ENCODE results near the gene HDAC3. TPM values are rescaled to one million over a fixed set of nuclear protein-coding genes. Genes with fewer than 3 reads are reported as not detected.

HDAC3 gene
- 39.8 TPM for total RNA-seq
- polyA plus RNA-seq (ENCODE audit: insufficient read depth in 1 of 8, insufficient read length in 8 of 8, low replicate concordance in 1 of 8): 10 to 100 TPM; 42.3 to 62.2 (median 55.6) TPM
- long read RNA-seq, donor 1, partial matches to known transcripts: 0 of 5 reads
- long read RNA-seq, donor 1, other reads (novel, unspliced or antisense): 0 of 5 reads
- long read RNA-seq, donor 2, transcript HDAC3-201 (15 exons, 1,959 nt): major isoform, 5 of 5 reads
- long read RNA-seq, donor 2, partial matches to known transcripts: 0 of 5 reads
- long read RNA-seq, donor 2, other reads (novel, unspliced or antisense): 0 of 5 reads
- long read RNA-seq, donor 3, transcript HDAC3-201 (15 exons, 1,959 nt): major isoform, 7 of 10 reads
- long read RNA-seq, donor 3, partial matches to known transcripts: 0 of 10 reads
- long read RNA-seq, donor 3, other reads (novel, unspliced or antisense): 0 of 10 reads
- long read RNA-seq, donor 4, partial matches to known transcripts: 0 of 5 reads
- long read RNA-seq, donor 4, other reads (novel, unspliced or antisense): 0 of 5 reads
- long read RNA-seq, donor 5, transcript HDAC3-201 (15 exons, 1,959 nt): major isoform, 12 of 27 reads
- long read RNA-seq, donor 5, partial matches to known transcripts: 15 of 27 reads
- long read RNA-seq, donor 5, other reads (novel, unspliced or antisense): 0 of 27 reads
- long read RNA-seq, donor 6, transcript HDAC3-213 (2 exons, 830 nt): minor isoform, 5 of 22 reads
- long read RNA-seq, donor 6, transcript HDAC3-201 (15 exons, 1,959 nt): major isoform, 16 of 22 reads
- long read RNA-seq, donor 6, partial matches to known transcripts: 0 of 22 reads
- long read RNA-seq, donor 6, other reads (novel, unspliced or antisense): 0 of 22 reads
- long read RNA-seq, donor 7, transcript HDAC3-201 (15 exons, 1,959 nt): major isoform, 9 of 9 reads
- long read RNA-seq, donor 7, partial matches to known transcripts: 0 of 9 reads
- long read RNA-seq, donor 7, other reads (novel, unspliced or antisense): 0 of 9 reads
- long read RNA-seq, donor 8, transcript HDAC3-201 (15 exons, 1,959 nt): major isoform, 9 of 9 reads
- long read RNA-seq, donor 8, partial matches to known transcripts: 0 of 9 reads
- long read RNA-seq, donor 8, other reads (novel, unspliced or antisense): 0 of 9 reads
- long read RNA-seq, donor 9, transcript HDAC3-201 (15 exons, 1,959 nt): major isoform, 6 of 7 reads
- long read RNA-seq, donor 9, partial matches to known transcripts: 0 of 7 reads
- long read RNA-seq, donor 9, other reads (novel, unspliced or antisense): 0 of 7 reads
- long read RNA-seq, donor 10, transcript HDAC3-201 (15 exons, 1,959 nt): major isoform, 14 of 23 reads
- long read RNA-seq, donor 10, partial matches to known transcripts: 5 of 23 reads
- long read RNA-seq, donor 10, other reads (novel, unspliced or antisense): 0 of 23 reads
- long read RNA-seq, donor 11, transcript HDAC3-201 (15 exons, 1,959 nt): major isoform, 10 of 10 reads
- long read RNA-seq, donor 11, partial matches to known transcripts: 0 of 10 reads
- long read RNA-seq, donor 11, other reads (novel, unspliced or antisense): 0 of 10 reads

GRCh38 chr5:141636413-141637122, at the start of gene HDAC3, which contains the start of gene RELL2:
TSS of gene HDAC3 (minus strand) at chr5:141636849. CDS start at chr5:141636790, 59 bp downstream.
TSS of gene RELL2 (plus strand) at chr5:141636997. CDS start at chr5:141638226, 1,229 bp downstream.
- H3K36me3 ChIP-seq (ENCODE audit: control insufficient read depth, insufficient read depth, low read length): peaks cover 13% of the 10 kb centered on the region
- peaks cover 26% of the 10 kb centered on the region for H3K27me3 ChIP-seq (ENCODE audit: control insufficient read depth, insufficient read depth, low read length)
- peak; percentile 94 for DNase-seq
- H3K4me1 ChIP-seq (ENCODE audit: control insufficient read depth, insufficient read depth, low read length): peaks cover 26% of the 10 kb centered on the region
- no peaks in the 10 kb centered on the region for H3K9me3 ChIP-seq (replicated peaks; ENCODE audit: control insufficient read depth, low read depth, low read length)
- peak within 1 kb of the TSS; percentile 99 for H3K4me3 ChIP-seq (ENCODE audit: low read length)
- peak within 1 kb of the TSS; percentile 71 for H3K27ac ChIP-seq (ENCODE audit: low read length)
- WGBS (ENCODE audit: insufficient coverage): under 1% methylated on average over 42 of the region's 55 CpGs

- no peaks in the 10 kb centered on the region for H3K36me3 ChIP-seq (ENCODE audit: control insufficient read depth, insufficient read depth, low read length)
- no peak overlapping the region for H3K4me3 ChIP-seq (ENCODE audit: low read length)
- peaks cover 13% of the 10 kb centered on the region for H3K27me3 ChIP-seq (ENCODE audit: control insufficient read depth, insufficient read depth, low read length)
- no peak overlapping the region for H3K27ac ChIP-seq (ENCODE audit: low read length)
- WGBS (ENCODE audit: insufficient coverage): 89% methylated on average over 1 of the region's 1 CpG
- no peak for DNase-seq
- peaks cover 24% of the 10 kb centered on the region for H3K4me1 ChIP-seq (ENCODE audit: control insufficient read depth, insufficient read depth, low read length)
- no peaks in the 10 kb centered on the region for H3K9me3 ChIP-seq (replicated peaks; ENCODE audit: control insufficient read depth, low read depth, low read length)
Measured at GRCh38 chr5:141685591-141685990, 48.9 kb upstream of the HDAC3 start.

- H3K4me3 ChIP-seq (ENCODE audit: low read length): no peak overlapping the region
- no peak for DNase-seq
- H3K9me3 ChIP-seq (replicated peaks; ENCODE audit: control insufficient read depth, low read depth, low read length): no peaks in the 10 kb centered on the region
- peak overlapping the region; percentile 29 for H3K27ac ChIP-seq (ENCODE audit: low read length)
- H3K4me1 ChIP-seq (ENCODE audit: control insufficient read depth, insufficient read depth, low read length): peaks cover 30% of the 10 kb centered on the region
- H3K27me3 ChIP-seq (ENCODE audit: control insufficient read depth, insufficient read depth, low read length): peaks cover 8% of the 10 kb centered on the region
- H3K36me3 ChIP-seq (ENCODE audit: control insufficient read depth, insufficient read depth, low read length): no peaks in the 10 kb centered on the region
Measured at GRCh38 chr5:141683596-141684141, 47.0 kb upstream of the HDAC3 start.

- H3K9me3 ChIP-seq (replicated peaks; ENCODE audit: control insufficient read depth, low read depth, low read length): no peaks in the 10 kb centered on the region
- H3K4me1 ChIP-seq (ENCODE audit: control insufficient read depth, insufficient read depth, low read length): peaks cover 30% of the 10 kb centered on the region
- H3K36me3 ChIP-seq (ENCODE audit: control insufficient read depth, insufficient read depth, low read length): no peaks in the 10 kb centered on the region
- peak; percentile 74 for DNase-seq
- peak within 1 kb of the TSS; percentile 86 for H3K27ac ChIP-seq (ENCODE audit: low read length)
- peak within 1 kb of the TSS; percentile 31 for H3K4me3 ChIP-seq (ENCODE audit: low read length)
- WGBS (ENCODE audit: insufficient coverage): 2% methylated on average over 64 of the region's 77 CpGs
- H3K27me3 ChIP-seq (ENCODE audit: control insufficient read depth, insufficient read depth, low read length): peaks cover 8% of the 10 kb centered on the region
Measured at GRCh38 chr5:141681695-141682641, 45.3 kb upstream of the HDAC3 start, which contains the start of gene ARAP3. TSS of gene ARAP3 (minus strand) at chr5:141682230. CDS start at chr5:141680486, 1,744 bp downstream.

- no peaks in the 10 kb centered on the region for H3K9me3 ChIP-seq (replicated peaks; ENCODE audit: control insufficient read depth, low read depth, low read length)
- H3K36me3 ChIP-seq (ENCODE audit: control insufficient read depth, insufficient read depth, low read length): no peaks in the 10 kb centered on the region
- H3K27me3 ChIP-seq (ENCODE audit: control insufficient read depth, insufficient read depth, low read length): peaks cover 8% of the 10 kb centered on the region
- H3K4me1 ChIP-seq (ENCODE audit: control insufficient read depth, insufficient read depth, low read length): peaks cover 30% of the 10 kb centered on the region
- 52% methylated on average over 2 of the region's 2 CpGs for WGBS (ENCODE audit: insufficient coverage)
- peak overlapping the region; percentile 31 for H3K4me3 ChIP-seq (ENCODE audit: low read length)
- DNase-seq: no peak
- H3K27ac ChIP-seq (ENCODE audit: low read length): peak overlapping the region; percentile 86
Measured at GRCh38 chr5:141681295-141681694, 44.6 kb upstream of the HDAC3 start.

- H3K9me3 ChIP-seq (replicated peaks; ENCODE audit: control insufficient read depth, low read depth, low read length): no peaks in the 10 kb centered on the region
- 23% methylated on average over 4 of the region's 6 CpGs for WGBS (ENCODE audit: insufficient coverage)
- peak overlapping the region; percentile 86 for H3K27ac ChIP-seq (ENCODE audit: low read length)
- peaks cover 30% of the 10 kb centered on the region for H3K4me1 ChIP-seq (ENCODE audit: control insufficient read depth, insufficient read depth, low read length)
- DNase-seq: peak; percentile 77
- H3K36me3 ChIP-seq (ENCODE audit: control insufficient read depth, insufficient read depth, low read length): no peaks in the 10 kb centered on the region
- H3K4me3 ChIP-seq (ENCODE audit: low read length): peak overlapping the region; percentile 31
- H3K27me3 ChIP-seq (ENCODE audit: control insufficient read depth, insufficient read depth, low read length): peaks cover 8% of the 10 kb centered on the region
Measured at GRCh38 chr5:141680751-141681201, 44.1 kb upstream of the HDAC3 start.

GRCh38 chr5:141680178-141680577, 43.5 kb upstream of the HDAC3 start:
- Histone ChIP-seq H3K4me1 (ENCODE audit: control insufficient read depth, insufficient read depth, low read length) (peaks cover 30% of the 10 kb centered on the region), H3K27me3 (ENCODE audit: control insufficient read depth, insufficient read depth, low read length) (peaks cover 8% of the 10 kb centered on the region), H3K9me3 (replicated peaks; ENCODE audit: control insufficient read depth, low read depth, low read length) (no peaks in the 10 kb centered on the region), H3K36me3 (ENCODE audit: control insufficient read depth, insufficient read depth, low read length) (no peaks in the 10 kb centered on the region), H3K4me3 (ENCODE audit: low read length) (no peak overlapping the region), H3K27ac (ENCODE audit: low read length) (no peak overlapping the region)
- DNase-seq: no peak
- 89% methylated on average over 15 of the region's 16 CpGs for WGBS (ENCODE audit: insufficient coverage)

GRCh38 chr5:141677415-141677814, 40.8 kb upstream of the HDAC3 start:
- Histone ChIP-seq H3K27ac (ENCODE audit: low read length) (no peak overlapping the region), H3K27me3 (ENCODE audit: control insufficient read depth, insufficient read depth, low read length) (peaks cover 5% of the 10 kb centered on the region), H3K36me3 (ENCODE audit: control insufficient read depth, insufficient read depth, low read length) (peaks cover 2% of the 10 kb centered on the region), H3K4me3 (ENCODE audit: low read length) (no peak overlapping the region), H3K4me1 (ENCODE audit: control insufficient read depth, insufficient read depth, low read length) (peaks cover 18% of the 10 kb centered on the region), H3K9me3 (replicated peaks; ENCODE audit: control insufficient read depth, low read depth, low read length) (no peaks in the 10 kb centered on the region)
- no peak for DNase-seq

Data from muscle of leg (tissue), 16 donors.